Measurements from ENCODE around the gene AGBL4. TPM values are rescaled to one million over a fixed set of nuclear protein-coding genes. Genes with fewer than 3 reads are reported as not detected.

The AGBL4 gene
- total RNA-seq, 2 donors from 2014 or later, result 0.40 to 5.5 TPM

GRCh38 chr1:49051647-49052046 is 972.1 kb downstream of the AGBL4 start:
- H3K27me3 ChIP-seq (ENCODE audit: control insufficient read depth, insufficient read depth, low read length, poor library complexity, severe bottlenecking), result no peaks in the 10 kb centered on the region
- Mint-ChIP-seq H3K9me3 (peaks cover 11% of the 10 kb centered on the region), H3K27me3 (ENCODE audit: insufficient read depth) (no peaks in the 10 kb centered on the region), H3K36me3 (ENCODE audit: low read depth) (no peaks in the 10 kb centered on the region), H3K4me3 (no peak overlapping the region), H3K27ac (no peak overlapping the region), H3K4me1 (peaks cover 8% of the 10 kb centered on the region)
- no peak overlapping the region for H3K4me3 ChIP-seq (ENCODE audit: low read length)
- TF ChIP-seq CTCF (conservative IDR thresholded peaks at IDR 0.05), result no peak
- 86% methylated on average over 1 of the region's 2 CpGs; no CpG with 5 or more reads in 1 of the 2 experiments for WGBS, 2 experiments (ENCODE audit: insufficient coverage in 1 of 2, insufficient read length in 1 of 2)
- H3K9ac ChIP-seq (ENCODE audit: extremely low read depth, low read length, poor library complexity, severe bottlenecking), result no peak overlapping the region
- peaks cover 61% of the 10 kb centered on the region for H3K9me3 ChIP-seq (ENCODE audit: control insufficient read depth, low read length)
- DNase-seq, result no peak
- H3K36me3 ChIP-seq (ENCODE audit: control insufficient read depth, insufficient read depth, low read length), result no peaks in the 10 kb centered on the region
- H3K4me1 ChIP-seq (ENCODE audit: control insufficient read depth, insufficient read depth, low read length), result no peaks in the 10 kb centered on the region
- no peak overlapping the region for H3K27ac ChIP-seq (ENCODE audit: low read depth, low read length)

- Mint-ChIP-seq H3K36me3 (ENCODE audit: low read depth) (no peaks in the 10 kb centered on the region), H3K4me3 (no peak overlapping the region), H3K9me3 (peaks cover 7% of the 10 kb centered on the region), H3K27me3 (ENCODE audit: insufficient read depth) (no peaks in the 10 kb centered on the region), H3K27ac (no peak overlapping the region), H3K4me1 (peaks cover 5% of the 10 kb centered on the region)
- WGBS, 2 experiments (ENCODE audit: insufficient coverage in 1 of 2, insufficient read length in 1 of 2), result 67 to 71% methylated on average over 1 to 4 of the region's 4 CpGs
- Histone ChIP-seq H3K9ac (ENCODE audit: extremely low read depth, low read length, poor library complexity, severe bottlenecking) (no peak overlapping the region), H3K4me1 (ENCODE audit: control insufficient read depth, insufficient read depth, low read length) (no peaks in the 10 kb centered on the region), H3K27ac (ENCODE audit: low read depth, low read length) (no peak overlapping the region), H3K9me3 (ENCODE audit: control insufficient read depth, low read length) (peaks cover 58% of the 10 kb centered on the region), H3K36me3 (ENCODE audit: control insufficient read depth, insufficient read depth, low read length) (no peaks in the 10 kb centered on the region), H3K27me3 (ENCODE audit: control insufficient read depth, insufficient read depth, low read length, poor library complexity, severe bottlenecking) (no peaks in the 10 kb centered on the region), H3K4me3 (ENCODE audit: low read length) (no peak overlapping the region)
- DNase-seq, result no peak
- no peak for TF ChIP-seq CTCF (conservative IDR thresholded peaks at IDR 0.05)
Observed at GRCh38 chr1:49050041-49050440, 973.7 kb downstream of the AGBL4 start.

- Mint-ChIP-seq H3K4me1 (peaks cover 5% of the 10 kb centered on the region), H3K27me3 (ENCODE audit: insufficient read depth) (no peaks in the 10 kb centered on the region), H3K4me3 (no peak overlapping the region), H3K9me3 (peaks cover 9% of the 10 kb centered on the region), H3K27ac (no peak overlapping the region), H3K36me3 (ENCODE audit: low read depth) (no peaks in the 10 kb centered on the region)
- WGBS, 2 experiments (ENCODE audit: insufficient coverage in 1 of 2, insufficient read length in 1 of 2), result 79 to 89% methylated on average over 2 of the region's 2 CpGs
- Histone ChIP-seq H3K27me3 (ENCODE audit: control insufficient read depth, insufficient read depth, low read length, poor library complexity, severe bottlenecking) (no peaks in the 10 kb centered on the region), H3K27ac (ENCODE audit: low read depth, low read length) (no peak overlapping the region), H3K9ac (ENCODE audit: extremely low read depth, low read length, poor library complexity, severe bottlenecking) (no peak overlapping the region), H3K4me1 (ENCODE audit: control insufficient read depth, insufficient read depth, low read length) (no peaks in the 10 kb centered on the region), H3K4me3 (ENCODE audit: low read length) (no peak overlapping the region), H3K9me3 (ENCODE audit: control insufficient read depth, low read length) (peaks cover 57% of the 10 kb centered on the region), H3K36me3 (ENCODE audit: control insufficient read depth, insufficient read depth, low read length) (no peaks in the 10 kb centered on the region)
- DNase-seq, result no peak
- no peak for TF ChIP-seq CTCF (conservative IDR thresholded peaks at IDR 0.05)
Observed at GRCh38 chr1:49048188-49048587, 975.6 kb downstream of the AGBL4 start.
